GM18526 (cell line): ENCODE measurements around the gene LGALS3BP.

Experiments used
- POLR2A ChIP-seq: IDR thresholded peaks from 3 replicates; pipeline ENCODE4 v1.6.1; 2011; ENCODE audit not compliant: insufficient read length; ENCODE audit errors: extremely low read depth

The LGALS3BP gene

DNA sequence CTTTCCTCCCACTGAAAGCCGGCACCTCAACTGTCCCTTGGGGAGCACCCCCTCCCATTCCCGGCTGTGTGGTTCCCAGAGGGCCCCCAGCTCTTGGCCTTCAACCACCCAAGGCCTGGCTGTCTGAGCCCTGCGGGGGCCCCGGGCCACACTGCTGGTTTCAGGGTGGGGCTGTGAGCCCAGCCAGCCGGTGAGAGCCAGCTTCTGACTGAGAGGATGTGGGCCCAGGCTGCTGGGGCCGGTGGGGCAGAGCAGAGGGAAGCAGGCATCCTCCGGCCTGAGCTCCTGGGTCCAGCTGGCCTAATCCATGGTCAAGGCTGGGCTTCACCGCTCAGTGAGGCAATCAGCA is 875 bp upstream of the LGALS3BP start:
- no peak for TF ChIP-seq POLR2A

DNA sequence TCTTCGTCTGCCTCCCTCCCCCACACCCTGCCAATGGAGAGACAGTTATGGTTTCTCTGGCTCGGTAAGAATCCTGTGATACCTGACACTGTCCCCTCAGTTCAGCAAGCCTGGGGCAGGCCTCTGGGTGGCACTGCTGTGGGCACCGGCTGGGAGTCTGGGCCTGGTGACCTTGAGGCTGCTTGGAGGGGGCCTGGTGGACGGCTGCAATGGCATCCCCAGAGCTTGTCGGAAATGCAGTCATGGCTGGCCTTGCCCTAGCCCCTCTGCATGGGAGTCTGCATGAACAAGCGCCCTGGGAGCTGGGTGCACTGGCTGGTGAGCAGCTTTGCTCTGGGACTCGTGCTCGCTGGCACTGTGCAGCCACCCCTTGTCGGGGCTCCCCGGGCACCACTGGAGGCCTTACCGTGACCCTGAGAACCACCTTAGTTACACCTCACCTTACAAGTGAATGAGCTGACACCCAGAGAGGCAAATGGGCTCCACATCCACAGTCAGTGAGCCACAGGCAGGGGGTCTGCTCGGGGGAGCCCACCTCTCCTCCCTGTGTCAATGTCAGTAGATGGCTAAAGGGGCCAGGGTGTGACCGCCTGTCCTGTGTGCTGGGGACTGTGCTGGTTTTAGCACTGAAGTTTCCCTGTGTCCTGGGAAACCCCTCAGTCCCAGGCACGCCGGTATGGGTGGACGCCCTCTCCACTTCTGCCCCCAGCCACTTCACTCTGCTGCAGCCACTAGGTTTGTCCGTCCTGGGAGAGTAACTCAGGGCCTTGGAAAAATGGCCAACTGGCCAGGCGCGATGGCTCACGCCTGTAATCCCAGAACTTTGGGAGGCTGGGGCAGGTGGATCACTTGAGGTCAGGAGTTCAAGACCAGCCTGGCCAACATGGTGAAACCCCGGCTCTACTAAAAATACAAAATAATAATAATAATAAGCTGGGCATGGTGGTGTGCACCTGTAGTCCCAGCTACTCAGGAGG is 1.4 kb downstream of the LGALS3BP start:
- TF ChIP-seq POLR2A, result no peak

DNA sequence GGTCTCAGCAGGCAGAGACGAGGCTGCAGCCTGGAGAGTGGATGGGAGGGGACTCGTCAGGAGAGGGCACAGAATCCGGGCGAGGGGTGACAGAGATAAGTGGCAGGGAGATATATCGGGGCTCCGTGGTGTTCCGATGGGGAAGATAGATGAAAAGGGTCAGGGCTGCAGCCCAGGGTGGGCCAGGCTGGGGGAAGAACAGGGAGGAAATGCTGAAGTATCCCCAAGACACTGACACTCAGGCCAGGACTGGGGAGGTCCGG is 2.1 kb downstream of the LGALS3BP start:
- TF ChIP-seq POLR2A, result no peak

DNA sequence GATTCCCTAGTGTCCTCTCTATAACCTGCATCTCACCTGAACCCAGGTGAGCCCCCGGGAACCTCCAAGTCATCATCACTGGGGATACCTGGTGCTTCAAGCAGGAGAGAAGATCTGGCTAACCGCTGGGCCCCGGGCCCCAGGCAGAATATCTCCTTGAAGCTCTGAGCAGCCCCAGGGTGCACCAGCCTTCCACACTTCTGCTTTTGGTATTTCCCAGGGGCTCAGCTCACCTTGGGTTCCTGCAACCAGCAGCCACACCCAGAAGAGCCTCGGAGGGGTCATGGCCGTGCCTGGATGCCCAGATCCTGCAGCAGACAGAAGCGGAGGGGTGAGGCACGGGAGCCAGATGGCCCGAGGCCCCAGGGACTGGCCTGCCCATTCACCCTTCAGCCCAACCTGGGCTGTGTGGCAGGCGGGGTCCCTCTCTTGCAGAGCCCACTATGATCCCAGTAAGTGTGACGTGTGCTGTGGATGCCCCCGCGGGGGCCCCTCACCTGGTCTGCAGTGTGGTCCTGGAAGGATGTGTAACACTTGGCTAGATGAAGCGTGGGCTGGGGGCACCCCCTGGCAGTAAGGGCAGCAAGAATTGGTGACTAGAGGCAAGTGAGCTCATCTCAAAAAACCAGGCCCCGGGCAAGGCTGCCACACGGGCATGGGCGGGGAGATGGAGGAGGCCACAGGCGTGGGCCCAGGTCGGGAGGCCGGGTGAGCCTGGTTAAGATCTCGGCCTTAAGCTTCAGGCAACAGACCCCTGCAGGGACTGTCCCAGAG is 2.6 kb downstream of the LGALS3BP start:
- no peak for TF ChIP-seq POLR2A

DNA sequence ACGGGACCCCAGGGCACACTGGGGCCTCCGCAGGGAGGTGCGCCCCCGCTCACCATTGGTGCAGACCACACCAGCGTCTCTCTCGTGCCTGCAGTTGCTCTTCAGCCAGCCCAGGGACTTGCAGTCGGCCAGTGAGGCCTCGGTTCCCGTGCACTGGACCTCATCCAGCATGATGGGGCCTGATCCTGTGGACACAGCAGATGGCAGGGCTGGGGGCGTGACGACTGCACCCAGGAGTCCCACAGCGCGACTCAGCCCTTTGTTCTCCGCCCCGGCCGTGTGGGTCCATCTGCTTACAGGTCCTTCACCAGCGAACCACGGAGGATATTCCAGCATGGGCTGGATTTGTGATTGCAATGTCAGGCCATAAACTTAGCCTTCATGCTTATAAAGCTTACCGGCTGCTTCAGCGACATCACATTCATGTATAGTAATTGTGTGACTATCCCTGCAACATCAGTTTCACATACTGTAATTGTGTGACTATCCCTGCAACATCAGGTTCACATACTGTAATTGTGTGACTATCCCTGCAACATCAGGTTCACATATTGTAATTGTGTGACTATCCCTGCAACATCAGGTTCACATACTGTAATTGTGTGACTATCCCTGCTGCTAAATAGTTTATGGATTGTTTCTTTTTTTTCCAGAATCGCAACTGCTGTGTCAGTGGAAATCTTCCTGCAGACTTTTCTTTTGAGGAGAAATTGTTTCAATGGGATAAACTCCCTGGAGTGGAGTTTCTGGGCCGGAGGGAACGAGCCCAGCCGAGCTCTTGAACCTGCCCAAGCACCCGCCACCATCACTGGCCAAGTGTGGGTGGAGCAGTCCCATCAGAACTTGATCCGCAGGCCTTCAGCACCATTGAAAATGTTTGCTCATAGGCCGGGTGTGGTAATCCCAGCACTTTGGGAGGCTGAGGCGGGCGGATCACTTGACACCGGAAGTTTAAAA is 4.8 kb downstream of the LGALS3BP start:
- TF ChIP-seq POLR2A, result no peak

DNA sequence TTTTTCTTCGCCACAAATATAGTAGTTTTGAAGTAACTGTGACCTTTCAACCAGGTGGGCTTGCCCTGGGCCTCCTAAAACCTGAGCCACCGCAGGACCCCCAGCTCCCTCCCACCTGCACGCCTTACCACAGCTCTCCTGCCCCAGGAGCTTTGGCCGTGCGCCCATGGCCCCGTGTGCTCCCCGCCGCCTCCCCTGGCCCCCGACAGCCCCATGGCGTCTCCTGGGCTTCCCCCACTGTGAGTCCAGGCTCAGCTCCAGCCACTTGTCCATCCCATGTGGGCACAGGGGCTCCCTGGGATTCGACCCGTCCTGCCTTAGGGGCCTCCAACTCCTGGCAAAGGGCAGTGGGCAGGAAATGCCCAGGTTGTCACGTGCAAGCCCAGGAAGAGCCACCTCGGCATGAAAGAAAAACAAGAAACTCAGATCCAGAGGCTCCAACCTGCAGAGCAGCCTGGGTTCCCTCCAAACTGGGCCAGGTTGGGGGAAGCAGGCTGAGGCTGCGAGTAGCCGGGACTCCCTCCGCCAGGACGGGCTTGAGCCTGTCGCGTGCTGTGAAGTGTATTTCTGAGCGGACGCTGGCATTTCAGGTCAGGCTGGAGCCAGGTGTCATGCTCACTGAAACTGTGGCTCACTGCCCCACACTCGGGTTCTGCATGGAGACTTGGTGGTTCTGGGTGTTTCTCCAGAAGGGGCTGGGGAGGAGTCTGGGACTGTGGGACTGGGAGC is 5.8 kb downstream of the LGALS3BP start:
- TF ChIP-seq POLR2A, result no peak

DNA sequence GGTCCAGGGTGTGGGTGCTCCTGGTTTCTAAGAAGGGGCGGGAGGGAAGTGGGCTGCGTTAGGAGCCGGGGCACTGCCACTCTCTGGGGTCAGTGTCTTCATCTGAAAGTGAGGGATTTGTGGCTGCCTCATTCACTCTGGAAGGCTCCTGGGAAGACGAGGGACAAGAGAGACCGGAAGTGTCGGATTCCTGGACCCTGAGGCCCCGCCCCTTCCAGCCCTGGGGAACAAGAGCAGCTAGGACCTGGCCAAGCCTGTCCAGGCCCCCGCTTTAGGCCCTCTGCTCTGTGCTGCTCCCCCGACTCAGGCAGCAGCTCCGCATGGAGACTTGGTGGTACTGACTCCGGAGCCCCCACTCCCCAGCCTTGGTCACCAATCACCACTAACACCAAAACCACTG is 6.5 kb downstream of the LGALS3BP start:
- TF ChIP-seq POLR2A, result no peak

DNA sequence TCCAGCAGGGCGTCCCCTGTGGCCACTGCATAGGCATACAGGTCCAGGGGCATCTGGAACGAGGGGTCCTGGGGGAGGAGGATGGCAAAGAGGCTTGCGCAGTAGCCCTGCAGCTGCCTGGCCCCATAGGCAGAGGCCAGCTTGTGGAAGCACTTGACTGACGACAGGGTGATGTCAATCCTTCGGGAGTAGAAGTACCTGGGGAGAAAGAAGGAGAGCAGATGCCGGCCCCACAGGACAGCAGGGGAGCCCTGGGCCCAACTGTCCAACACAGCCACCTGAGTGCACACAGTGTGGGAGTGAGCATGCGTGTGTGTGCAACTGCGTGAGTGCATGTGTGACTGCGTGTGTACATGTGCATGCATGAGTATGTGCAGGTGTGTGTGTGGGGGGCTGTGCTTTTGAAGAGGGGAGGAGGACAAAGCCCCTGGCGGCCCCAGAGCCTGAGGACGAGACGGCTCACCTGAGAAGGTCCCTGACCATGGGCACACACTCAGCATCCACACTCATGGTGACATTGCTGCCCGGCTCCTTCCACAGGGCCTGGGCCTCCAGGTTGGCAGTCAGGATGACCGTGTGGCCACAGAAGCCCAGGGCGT is 7.1 kb downstream of the LGALS3BP start:
- TF ChIP-seq POLR2A, result no peak

DNA sequence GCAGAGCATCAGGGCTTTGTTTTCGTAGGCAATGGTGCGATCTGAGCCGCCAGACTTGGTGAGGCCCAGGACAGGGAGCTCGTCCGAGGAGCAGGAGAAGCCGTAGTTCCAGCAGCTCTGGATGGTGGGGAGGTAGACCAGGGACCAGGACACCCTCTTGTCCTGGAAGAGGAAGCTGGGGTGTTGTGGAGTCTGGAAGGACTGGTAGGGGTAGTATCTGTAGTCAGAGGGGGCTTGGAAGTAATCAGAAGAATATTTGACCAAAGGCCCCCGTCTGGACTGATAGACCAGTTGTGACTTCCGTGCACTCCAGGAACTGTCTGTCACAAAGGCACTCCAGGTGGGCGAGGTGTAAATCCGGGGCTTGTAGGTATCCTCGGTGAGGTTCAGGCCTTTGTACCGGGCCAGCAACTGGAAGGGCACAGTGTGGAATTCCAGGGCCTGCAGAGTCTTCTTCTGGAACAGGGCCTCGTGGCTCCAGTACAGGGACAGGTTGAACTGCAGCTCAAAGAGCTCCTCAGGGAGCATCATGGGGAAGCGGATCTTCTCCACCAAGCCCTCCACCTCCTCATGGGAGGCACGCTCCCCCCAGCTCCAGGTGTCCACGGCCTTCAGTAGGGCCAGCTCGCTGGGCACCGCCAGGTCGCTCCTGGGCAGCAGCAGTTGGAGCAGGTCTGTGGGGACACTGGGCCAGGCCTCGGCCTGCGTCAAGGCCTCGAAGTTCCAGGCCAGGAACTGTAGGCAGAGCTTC is 7.8 kb downstream of the LGALS3BP start:
- TF ChIP-seq POLR2A, result no peak

DNA sequence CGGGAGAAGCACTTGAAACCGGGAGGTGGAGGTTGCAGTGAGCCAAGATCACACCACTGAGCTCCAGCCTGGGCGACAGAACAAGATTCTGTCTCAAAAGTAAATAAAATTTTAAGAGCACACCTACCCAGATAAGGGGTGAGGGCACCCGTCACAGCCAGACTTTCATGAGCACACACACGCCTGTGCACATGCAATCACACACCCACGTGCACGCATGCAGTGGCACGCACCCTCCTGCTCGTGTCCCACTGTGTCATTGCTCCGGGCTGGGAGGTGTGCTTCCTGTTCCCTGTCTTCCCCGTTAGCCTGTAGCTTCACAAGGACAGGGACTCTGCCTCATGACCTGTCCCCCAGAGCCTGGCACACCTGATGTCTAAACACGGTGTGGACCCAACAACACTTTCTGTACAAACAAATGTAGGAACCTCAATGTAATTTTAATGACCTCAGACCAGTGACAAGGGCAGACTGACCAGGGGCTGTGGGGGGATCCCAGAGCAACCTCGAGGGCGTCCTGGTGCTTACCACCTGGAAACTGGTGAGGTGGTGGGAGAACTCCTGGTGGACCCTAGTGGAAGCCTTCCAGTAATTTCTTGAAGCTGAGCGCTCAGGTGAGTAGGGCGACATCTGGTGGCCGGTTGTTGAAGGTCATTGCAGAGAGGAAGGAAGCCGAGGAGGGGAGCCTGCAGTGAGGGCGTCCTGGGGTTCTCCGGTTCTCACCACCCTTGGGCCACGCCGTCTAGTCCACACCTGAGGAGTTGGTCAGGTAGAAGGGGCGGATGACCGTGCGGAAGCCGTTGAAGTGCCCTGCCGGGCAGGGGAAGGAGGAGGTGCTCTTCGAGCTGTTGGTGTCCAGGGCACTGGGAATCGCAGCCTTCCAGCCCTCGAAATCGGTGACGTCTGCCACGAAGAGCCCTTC is 8.6 kb downstream of the LGALS3BP start:
- TF ChIP-seq POLR2A, result no peak

DNA sequence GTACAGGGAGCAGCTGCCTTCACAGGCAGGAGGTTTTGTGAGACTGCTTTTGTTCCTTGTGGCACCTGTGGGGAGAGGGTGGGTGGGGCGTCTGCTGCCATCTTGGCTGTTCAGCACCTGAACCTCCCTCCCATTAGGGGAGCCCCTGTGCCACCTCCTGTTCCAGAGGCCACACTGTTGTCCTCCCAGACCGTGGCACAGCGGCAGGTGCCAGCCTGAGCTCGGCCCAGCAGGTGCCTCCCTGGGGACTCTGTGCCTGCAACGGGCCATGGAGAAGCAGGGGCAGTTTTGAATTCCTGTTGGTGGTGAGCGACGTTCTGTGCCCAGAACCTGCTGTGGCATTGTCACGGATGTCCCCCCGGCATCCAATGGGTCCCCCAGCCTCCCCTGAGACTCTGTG is 9.9 kb downstream of the LGALS3BP start:
- no peak for TF ChIP-seq POLR2A

DNA sequence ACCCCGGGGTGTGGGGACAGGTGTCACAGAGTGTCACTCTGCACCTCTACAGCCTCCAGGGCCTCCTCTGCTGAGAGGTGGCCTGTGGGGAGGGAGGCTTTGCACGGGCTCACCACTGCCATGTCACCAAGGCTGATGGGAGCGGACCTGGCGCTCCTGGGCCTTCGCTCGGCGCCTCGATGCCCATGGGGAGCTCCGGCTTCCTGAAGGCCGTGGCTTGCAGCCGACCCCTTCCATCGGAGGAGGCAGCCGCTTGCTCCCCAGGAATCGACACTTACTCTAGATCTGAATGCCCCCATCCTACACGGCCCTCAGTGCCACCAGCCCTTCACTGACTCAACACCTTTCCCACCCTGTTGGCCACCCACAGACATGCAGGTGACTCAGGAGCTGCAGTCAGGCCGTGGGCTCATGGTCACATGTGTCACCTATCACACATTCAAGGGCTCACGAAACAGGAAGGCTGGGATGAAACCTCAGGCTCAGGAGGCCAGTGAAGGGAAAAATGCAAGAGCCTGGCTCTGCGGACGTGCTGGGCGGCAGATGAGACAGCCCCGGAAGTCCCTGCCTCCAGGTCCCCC is 11.9 kb downstream of the LGALS3BP start:
- TF ChIP-seq POLR2A, result no peak

DNA sequence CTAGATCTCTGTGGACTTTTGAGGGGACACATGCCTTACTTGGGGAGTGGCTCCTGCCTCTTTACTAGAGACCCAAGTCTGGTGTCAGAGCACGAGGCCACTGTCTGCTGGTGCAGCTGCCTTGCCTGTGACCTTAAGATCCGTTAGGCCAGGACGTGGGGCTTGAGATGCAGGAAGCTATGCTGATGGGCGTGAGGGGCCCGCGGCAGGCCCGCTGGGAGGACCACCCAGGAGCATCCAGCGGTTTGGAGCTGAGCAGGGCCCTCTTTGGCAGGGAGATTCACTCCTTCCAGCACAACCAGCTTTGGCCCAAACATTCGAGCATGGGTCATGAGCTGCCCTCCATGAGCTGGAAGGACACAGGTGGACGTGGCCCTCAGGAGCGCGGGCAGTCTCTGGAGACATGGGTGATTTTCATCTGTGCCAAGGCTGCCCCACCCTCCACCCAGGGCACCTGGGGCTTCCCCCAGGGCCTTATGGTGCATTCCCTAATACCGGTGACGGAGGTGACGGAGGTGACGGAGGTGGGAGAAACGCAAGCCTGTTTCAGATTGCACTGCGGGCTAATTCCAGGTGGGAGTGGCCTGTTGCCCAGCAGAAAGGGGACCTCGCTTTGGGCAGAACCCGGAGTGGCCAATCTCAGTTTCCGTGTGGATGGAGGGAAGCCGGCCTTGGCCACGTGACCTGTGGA is 12.7 kb downstream of the LGALS3BP start:
- no peak for TF ChIP-seq POLR2A
